ENCODE measurements around the gene LBX2.

- TF ChIP-seq EP300 (IDR thresholded peaks at IDR 0.05; ENCODE audit: borderline replicate concordance in 1 of 2, control insufficient read depth in 1 of 2, low read depth in 2 of 2, low read length in 2 of 2) (no peak), SP1 (IDR thresholded peaks at IDR 0.05; ENCODE audit: low read depth, low read length) (no peak), CBX5 (IDR thresholded peaks at IDR 0.05; ENCODE audit: low read depth) (no peak), SUZ12 (IDR thresholded peaks at IDR 0.05; ENCODE audit: unreplicated experiment) (no peak), ATF2 (IDR thresholded peaks at IDR 0.05; ENCODE audit: low read length) (no peak), SMC3 (IDR thresholded peaks at IDR 0.05; ENCODE audit: borderline replicate concordance, low read length) (no peak), GABPA (IDR thresholded peaks at IDR 0.05; ENCODE audit: low read depth) (no peak), CBFB (IDR thresholded peaks at IDR 0.05; ENCODE audit: low read depth) (no peak)
- TF ChIP-seq, protein P1, sequence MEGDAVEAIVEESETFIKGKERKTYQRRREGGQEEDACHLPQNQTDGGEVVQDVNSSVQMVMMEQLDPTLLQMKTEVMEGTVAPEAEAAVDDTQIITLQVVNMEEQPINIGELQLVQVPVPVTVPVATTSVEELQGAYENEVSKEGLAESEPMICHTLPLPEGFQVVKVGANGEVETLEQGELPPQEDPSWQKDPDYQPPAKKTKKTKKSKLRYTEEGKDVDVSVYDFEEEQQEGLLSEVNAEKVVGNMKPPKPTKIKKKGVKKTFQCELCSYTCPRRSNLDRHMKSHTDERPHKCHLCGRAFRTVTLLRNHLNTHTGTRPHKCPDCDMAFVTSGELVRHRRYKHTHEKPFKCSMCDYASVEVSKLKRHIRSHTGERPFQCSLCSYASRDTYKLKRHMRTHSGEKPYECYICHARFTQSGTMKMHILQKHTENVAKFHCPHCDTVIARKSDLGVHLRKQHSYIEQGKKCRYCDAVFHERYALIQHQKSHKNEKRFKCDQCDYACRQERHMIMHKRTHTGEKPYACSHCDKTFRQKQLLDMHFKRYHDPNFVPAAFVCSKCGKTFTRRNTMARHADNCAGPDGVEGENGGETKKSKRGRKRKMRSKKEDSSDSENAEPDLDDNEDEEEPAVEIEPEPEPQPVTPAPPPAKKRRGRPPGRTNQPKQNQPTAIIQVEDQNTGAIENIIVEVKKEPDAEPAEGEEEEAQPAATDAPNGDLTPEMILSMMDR (IDR thresholded peaks at IDR 0.05 in 2 of 3, conservative IDR thresholded peaks at IDR 0.05 in 1 of 3; ENCODE audit: control insufficient read depth in 2 of 3, extremely low read depth in 1 of 3, insufficient read depth in 1 of 3, low read depth in 3 of 3, low read length in 3 of 3) = no peak
- TF ChIP-seq, protein P2, sequence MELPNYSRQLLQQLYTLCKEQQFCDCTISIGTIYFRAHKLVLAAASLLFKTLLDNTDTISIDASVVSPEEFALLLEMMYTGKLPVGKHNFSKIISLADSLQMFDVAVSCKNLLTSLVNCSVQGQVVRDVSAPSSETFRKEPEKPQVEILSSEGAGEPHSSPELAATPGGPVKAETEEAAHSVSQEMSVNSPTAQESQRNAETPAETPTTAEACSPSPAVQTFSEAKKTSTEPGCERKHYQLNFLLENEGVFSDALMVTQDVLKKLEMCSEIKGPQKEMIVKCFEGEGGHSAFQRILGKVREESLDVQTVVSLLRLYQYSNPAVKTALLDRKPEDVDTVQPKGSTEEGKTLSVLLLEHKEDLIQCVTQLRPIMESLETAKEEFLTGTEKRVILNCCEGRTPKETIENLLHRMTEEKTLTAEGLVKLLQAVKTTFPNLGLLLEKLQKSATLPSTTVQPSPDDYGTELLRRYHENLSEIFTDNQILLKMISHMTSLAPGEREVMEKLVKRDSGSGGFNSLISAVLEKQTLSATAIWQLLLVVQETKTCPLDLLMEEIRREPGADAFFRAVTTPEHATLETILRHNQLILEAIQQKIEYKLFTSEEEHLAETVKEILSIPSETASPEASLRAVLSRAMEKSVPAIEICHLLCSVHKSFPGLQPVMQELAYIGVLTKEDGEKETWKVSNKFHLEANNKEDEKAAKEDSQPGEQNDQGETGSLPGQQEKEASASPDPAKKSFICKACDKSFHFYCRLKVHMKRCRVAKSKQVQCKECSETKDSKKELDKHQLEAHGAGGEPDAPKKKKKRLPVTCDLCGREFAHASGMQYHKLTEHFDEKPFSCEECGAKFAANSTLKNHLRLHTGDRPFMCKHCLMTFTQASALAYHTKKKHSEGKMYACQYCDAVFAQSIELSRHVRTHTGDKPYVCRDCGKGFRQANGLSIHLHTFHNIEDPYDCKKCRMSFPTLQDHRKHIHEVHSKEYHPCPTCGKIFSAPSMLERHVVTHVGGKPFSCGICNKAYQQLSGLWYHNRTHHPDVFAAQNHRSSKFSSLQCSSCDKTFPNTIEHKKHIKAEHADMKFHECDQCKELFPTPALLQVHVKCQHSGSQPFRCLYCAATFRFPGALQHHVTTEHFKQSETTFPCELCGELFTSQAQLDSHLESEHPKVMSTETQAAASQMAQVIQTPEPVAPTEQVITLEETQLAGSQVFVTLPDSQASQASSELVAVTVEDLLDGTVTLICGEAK (IDR thresholded peaks at IDR 0.05; ENCODE audit: borderline replicate concordance) = no peak
Observed at GRCh38 chr2:74462786-74463105, 36.7 kb downstream of the LBX2 start.
